ENCODE measurements around the gene GALK2.
"Not testable (repeated sequence)": the region's sequence is repeated elsewhere in the genome, so short reads cannot be mapped to it uniquely, and the experiment has no call there.

Gene GALK2

GRCh38 chr15:49225572-49226281 lies 55.7 kb downstream of the GALK2 start:
- DNase-seq = no peak

DNA sequence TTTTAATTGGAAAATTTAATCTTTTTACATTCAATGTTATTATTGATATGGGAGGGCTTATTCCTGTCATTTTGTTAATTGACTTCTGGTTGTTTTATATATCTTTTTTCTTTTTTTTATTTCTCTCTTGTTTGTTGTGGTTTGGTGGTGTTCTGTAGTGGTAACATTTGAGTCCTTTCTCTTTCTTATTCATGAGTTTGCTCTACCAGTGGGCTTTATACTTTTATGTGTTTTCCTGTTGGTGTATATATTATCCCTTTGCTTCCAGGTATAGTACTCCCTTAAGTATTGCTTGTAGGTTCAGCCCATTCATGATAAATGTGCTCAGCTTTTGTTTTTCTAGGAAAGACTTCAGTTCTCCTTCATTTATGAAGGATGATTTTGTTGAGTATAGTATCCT lies 57.6 kb downstream of the GALK2 start:
- DNase-seq = no peak

DNA sequence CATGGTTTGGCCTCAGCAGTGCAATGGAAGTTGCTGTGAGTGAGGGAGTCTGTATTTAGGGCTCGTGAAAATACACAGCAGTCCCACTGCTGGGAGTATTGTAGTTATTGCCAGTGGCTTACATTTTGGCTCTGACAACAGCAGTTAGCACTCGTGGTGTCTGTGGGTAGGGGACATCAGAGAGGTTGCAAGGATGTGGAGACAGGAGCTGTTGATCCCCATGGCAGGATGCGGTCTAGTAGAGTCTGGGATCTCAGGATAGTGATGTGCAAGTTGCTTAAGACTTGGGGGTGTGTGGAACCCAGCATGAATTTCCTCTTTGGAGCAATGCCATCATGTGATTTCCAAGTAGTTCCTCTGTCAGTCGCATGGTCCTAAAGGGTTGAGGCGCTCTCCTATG lies 59.9 kb downstream of the GALK2 start:
- no peak for DNase-seq

GRCh38 chr15:49232236-49232806 lies 62.3 kb downstream of the GALK2 start:
- DNase-seq = no peak

GRCh38 chr15:49235446-49236124 lies 65.5 kb downstream of the GALK2 start:
- peak; percentile 30 for DNase-seq

GRCh38 chr15:49236869-49237268 lies 66.8 kb downstream of the GALK2 start:
- DNase-seq = no peak

DNA sequence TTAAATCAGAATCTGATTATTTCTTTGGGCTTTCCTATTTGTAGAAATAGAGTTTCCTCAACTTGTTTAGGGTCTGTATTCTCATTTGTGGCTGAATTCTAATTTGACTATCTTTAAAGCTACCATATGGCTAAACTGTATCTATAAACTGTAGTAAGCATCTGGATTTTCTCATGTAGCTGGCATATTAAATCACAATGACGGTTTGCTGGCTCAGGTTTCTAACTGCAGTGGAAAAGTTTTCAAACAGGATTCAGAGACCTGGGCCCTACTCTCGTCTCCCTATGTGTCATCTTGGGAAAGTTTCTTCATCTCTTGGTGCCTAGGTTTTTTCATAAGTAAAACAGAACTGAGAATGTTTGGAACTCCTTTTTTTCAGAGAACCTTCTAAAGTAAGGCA lies 68.3 kb downstream of the GALK2 start:
- DNase-seq = no peak

DNA sequence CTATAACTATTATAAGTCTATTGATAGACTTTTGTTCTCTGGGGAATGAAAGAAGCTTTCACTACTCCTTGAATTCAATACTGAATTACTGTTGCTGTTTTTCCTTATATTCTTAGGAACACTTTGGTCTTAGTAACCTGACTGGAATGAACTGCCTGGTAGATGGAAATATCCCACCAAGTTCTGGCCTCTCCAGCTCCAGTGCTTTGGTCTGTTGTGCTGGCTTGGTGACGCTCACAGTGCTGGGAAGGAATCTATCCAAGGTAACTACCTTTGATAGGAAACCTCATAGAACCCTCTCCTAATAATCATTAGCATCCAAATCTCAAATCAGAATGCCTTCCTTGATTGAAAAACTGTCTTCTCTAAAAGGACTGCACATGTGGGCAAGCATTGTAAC lies 69.1 kb downstream of the GALK2 start:
- DNase-seq = no peak

- DNase-seq = no peak
Observed at GRCh38 chr15:49242820-49243219, 72.8 kb downstream of the GALK2 start.

- no peak for DNase-seq
Observed at GRCh38 chr15:49247556-49248110, 77.6 kb downstream of the GALK2 start.

DNA sequence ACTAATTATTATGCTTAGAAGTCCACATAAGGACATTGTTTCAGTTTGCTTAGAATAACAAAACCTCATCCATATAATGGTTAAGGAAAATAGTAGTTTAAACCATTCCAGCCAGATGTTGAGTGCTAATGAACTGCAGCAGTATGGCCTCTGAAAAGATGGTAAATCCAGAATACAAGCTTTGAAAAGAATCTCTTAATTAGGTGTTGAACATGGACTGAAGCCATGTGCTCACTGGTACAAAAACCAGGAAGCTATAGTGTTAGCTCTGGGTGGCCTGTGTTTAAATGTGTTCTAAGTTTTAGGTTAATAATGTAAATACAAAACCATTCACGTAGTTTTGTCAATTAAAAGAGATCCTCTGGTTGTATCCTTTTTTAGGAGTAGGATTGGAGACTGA lies 78.2 kb downstream of the GALK2 start:
- DNase-seq = no peak

- no peak for DNase-seq
Observed at GRCh38 chr15:49255966-49256759, 86.1 kb downstream of the GALK2 start.

DNA sequence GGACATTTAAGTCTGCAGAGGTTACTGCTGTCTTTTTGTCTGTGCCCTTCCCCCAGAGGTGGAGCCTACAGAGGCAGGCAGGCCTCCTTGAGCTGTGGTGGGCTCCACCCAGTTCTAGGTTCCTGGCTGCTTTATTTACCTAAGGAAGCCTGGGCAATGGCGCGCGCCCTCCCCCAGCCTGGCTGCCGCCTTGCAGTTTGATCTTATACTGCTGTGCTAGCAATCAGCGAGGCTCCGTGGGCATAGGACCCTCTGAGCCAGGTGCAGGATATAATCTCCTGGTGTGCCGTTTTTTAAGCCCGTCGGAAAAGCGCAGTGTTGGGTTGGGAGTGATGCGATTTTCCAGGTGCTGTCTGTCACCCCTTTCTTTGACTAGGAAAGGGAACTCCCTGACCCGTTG lies 95.1 kb downstream of the GALK2 start:
- DNase-seq = not testable (repeated sequence)

- DNase-seq = no peak
Observed at GRCh38 chr15:49265911-49266310, 95.9 kb downstream of the GALK2 start.

DNA sequence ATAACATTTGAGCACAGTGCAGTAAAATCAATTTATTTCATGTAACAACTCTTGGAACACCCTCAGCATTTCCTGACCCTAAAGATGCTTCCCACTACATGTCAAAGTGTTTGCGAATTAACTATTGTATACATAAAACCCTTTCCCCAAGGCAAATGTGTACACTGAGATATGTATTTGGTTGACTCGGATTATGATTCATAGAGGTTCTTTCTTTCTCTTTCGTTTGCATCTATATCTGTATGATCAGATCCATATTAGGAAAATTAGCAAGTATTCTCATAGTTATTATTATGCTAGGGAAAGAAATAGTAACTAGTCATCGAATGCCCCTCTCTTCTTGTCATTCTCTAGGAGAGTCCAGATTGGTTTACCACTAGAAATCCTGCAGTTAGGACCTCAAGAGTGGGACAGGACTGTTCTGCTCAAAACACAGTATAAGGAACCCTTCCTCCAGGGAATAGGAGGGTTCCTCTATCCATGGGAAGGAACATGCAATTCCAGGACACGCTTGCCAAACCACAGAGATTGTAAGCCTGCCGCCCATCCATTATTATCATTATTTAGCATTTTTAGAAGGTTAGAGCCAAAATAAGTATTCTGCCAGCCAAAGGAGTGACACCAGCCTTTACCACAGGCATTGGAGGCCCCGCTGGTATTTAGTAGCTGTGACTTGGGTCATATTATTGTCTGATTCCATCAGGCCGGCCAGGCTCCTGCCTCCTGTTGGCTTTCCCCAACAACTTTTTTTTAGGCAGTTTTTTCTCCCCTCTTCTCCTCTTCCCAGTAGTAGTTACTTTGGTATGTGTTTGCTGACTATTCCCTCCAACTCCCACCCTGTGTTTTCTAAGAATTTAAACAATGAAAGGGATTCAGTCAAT lies 100.7 kb downstream of the GALK2 start:
- DNase-seq = no peak

- DNase-seq = no peak
Observed at GRCh38 chr15:49273734-49274318, 103.8 kb downstream of the GALK2 start.

DNA sequence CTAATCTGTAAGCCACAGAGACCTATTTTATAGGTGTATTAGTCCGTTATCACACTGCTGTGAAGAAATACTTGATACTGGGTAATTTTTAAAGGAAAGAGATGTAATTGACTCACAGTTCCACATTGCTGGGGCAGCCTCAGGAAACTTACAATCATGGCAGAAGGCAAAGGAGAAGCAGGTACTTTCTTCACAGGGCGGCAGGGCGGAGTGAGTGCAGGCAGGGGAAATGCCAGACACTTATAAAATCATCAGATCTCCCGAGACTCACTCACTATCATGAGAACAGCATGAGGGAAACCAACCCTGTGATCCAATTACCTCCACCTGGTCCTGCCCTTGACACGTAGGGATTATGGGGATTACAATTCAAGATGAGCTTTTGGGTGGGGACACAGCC lies 108.7 kb downstream of the GALK2 start:
- DNase-seq = no peak

GRCh38 chr15:49279521-49280456 lies 109.7 kb downstream of the GALK2 start:
- DNase-seq = no peak

DNA sequence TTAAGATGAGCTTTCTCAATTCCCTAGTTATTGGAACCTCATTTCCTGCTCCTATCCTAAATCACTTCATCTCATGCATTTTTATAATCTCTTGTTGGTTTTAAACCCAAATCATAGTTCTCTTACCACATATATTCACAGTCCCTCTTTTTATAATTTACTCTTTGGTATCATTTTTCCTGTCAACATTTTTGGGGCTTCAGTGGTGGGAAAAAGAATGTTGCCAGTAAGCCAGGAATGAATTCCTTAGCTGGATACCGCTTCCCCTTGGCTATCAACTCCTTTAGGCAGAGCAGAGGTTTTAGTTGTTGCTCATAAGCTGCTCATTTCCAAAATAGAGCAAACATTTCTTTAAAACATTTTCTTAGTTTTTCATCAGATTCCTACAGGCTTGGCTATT lies 112.3 kb downstream of the GALK2 start:
- DNase-seq = no peak

- DNase-seq = no peak
Observed at GRCh38 chr15:49286649-49287404, 116.8 kb downstream of the GALK2 start.

Measured in activated CD4-positive, alpha-beta T cell treated with anti-CD3 and anti-CD28 coated beads for 1 hour (primary cell).